DND-41 (cell line): ENCODE measurements around the gene FAM217B.

Source experiments
- EZH2 ChIP-seq: IDR thresholded peaks from 3 replicates; pipeline ENCODE4 v1.6.1; 2012; ENCODE audit warnings: borderline replicate concordance, low read depth, mild to moderate bottlenecking, moderate library complexity, low read length, inconsistent platforms; ENCODE audit not compliant: severe bottlenecking
- TF ChIP-seq, protein P1 (sequence below): IDR thresholded peaks from 2 replicates; pipeline ENCODE4 v1.5.1; 2012; ENCODE audit warnings: borderline replicate concordance, low read length, moderate library complexity, mild to moderate bottlenecking; ENCODE audit not compliant: poor library complexity, severe bottlenecking; ENCODE audit errors: extremely low read depth

DNA sequence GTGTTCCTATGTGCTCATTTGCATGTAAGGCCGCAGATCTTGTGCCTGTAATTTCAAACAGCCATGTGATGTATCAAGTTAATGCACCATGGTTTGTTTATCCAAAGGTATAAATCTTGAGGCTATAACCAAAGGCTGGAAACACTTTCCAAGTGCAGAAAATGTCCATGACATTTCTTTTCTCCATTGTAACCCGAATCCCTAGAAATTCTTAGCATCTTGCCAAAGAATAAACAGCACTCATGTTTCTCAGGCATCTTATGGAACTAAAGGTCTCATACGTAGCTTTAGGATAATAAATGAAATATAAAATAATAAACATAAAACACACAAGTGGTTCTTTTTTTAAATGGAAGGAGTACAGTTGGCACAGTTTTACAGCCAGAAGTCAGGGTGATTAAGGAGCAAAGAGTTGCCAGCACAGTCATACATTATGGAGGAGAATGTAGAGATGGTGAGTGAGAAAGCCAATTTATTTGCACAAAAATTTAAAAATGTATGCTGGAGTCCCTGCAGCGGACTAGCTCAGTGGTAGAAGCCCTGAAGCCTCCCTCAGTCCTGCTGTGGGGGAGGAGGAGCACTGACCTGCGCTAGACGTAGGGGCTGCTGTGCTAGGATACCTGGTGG, 36.1 kb downstream of the FAM217B start:
- TF ChIP-seq, protein P1, sequence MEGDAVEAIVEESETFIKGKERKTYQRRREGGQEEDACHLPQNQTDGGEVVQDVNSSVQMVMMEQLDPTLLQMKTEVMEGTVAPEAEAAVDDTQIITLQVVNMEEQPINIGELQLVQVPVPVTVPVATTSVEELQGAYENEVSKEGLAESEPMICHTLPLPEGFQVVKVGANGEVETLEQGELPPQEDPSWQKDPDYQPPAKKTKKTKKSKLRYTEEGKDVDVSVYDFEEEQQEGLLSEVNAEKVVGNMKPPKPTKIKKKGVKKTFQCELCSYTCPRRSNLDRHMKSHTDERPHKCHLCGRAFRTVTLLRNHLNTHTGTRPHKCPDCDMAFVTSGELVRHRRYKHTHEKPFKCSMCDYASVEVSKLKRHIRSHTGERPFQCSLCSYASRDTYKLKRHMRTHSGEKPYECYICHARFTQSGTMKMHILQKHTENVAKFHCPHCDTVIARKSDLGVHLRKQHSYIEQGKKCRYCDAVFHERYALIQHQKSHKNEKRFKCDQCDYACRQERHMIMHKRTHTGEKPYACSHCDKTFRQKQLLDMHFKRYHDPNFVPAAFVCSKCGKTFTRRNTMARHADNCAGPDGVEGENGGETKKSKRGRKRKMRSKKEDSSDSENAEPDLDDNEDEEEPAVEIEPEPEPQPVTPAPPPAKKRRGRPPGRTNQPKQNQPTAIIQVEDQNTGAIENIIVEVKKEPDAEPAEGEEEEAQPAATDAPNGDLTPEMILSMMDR = no peak
- no peak for TF ChIP-seq EZH2
